ENCODE results near the gene RPS6KA4. TPM values are rescaled to one million over a fixed set of nuclear protein-coding genes. Genes with fewer than 3 reads are reported as not detected.

RPS6KA4 gene
- total RNA-seq, 1 donor from 2014 or later, result 39.3 TPM

DNA sequence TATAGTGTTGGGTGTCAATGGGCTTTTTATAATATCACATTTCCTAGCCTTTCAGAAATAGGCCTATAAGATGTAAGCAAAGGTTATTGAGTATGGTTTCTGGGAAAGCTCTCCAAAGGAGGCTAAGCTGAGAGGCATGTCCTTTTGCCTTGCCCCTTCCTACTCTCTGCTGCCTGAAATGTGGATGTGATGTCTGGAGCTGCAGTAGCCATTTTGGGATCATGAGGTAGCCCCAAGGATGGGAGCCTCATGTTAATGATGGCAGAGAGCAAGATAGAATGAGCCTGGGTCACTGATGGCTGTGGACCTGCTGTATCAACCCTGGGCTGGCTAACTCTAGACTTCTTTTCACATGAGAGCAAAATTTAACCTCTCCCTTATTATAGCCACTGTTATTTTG lies 29.0 kb downstream of the RPS6KA4 start:
- Histone ChIP-seq H3K36me3 (no peaks in the 10 kb centered on the region), H3K27me3 (no peaks in the 10 kb centered on the region), H3K4me3 (no peak overlapping the region), H3K9me3 (no peaks in the 10 kb centered on the region), H3K4me1 (no peaks in the 10 kb centered on the region), H3K27ac (no peak overlapping the region)
- intact Hi-C loops (cut with DNase I), result no loop called here
- TF ChIP-seq POLR2AphosphoS5 (IDR thresholded peaks at IDR 0.05; ENCODE audit: insufficient read depth in 1 of 2, low read depth in 1 of 2) (no peak), POLR2A (IDR thresholded peaks at IDR 0.05) (no peak)
- TF ChIP-seq, protein P1, sequence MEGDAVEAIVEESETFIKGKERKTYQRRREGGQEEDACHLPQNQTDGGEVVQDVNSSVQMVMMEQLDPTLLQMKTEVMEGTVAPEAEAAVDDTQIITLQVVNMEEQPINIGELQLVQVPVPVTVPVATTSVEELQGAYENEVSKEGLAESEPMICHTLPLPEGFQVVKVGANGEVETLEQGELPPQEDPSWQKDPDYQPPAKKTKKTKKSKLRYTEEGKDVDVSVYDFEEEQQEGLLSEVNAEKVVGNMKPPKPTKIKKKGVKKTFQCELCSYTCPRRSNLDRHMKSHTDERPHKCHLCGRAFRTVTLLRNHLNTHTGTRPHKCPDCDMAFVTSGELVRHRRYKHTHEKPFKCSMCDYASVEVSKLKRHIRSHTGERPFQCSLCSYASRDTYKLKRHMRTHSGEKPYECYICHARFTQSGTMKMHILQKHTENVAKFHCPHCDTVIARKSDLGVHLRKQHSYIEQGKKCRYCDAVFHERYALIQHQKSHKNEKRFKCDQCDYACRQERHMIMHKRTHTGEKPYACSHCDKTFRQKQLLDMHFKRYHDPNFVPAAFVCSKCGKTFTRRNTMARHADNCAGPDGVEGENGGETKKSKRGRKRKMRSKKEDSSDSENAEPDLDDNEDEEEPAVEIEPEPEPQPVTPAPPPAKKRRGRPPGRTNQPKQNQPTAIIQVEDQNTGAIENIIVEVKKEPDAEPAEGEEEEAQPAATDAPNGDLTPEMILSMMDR (IDR thresholded peaks at IDR 0.05), result no peak
- no peak for DNase-seq (ENCODE audit: extremely low spot score in 2 of 2)

GRCh38 chr11:64388894-64389293 lies 29.9 kb downstream of the RPS6KA4 start:
- intact Hi-C loops (cut with DNase I), result no loop called here
- no peaks in the 10 kb centered on the region for H3K36me3 ChIP-seq
- no peak overlapping the region for H3K4me3 ChIP-seq
- no peak for DNase-seq (ENCODE audit: extremely low spot score in 2 of 2)
- H3K27me3 ChIP-seq, result no peaks in the 10 kb centered on the region
- no peak overlapping the region for H3K27ac ChIP-seq
- no peaks in the 10 kb centered on the region for H3K4me1 ChIP-seq
- no peak for TF ChIP-seq POLR2AphosphoS5 (IDR thresholded peaks at IDR 0.05; ENCODE audit: insufficient read depth in 1 of 2, low read depth in 1 of 2)
- no peak for TF ChIP-seq POLR2A (IDR thresholded peaks at IDR 0.05)
- TF ChIP-seq, protein P1 (IDR thresholded peaks at IDR 0.05), result no peak
- no peaks in the 10 kb centered on the region for H3K9me3 ChIP-seq

- H3K27me3 ChIP-seq, result no peaks in the 10 kb centered on the region
- intact Hi-C loops (cut with DNase I), result no loop called here
- no peak overlapping the region for H3K27ac ChIP-seq
- no peaks in the 10 kb centered on the region for H3K4me1 ChIP-seq
- H3K4me3 ChIP-seq, result no peak overlapping the region
- TF ChIP-seq, protein P1 (IDR thresholded peaks at IDR 0.05), result no peak
- TF ChIP-seq POLR2A (IDR thresholded peaks at IDR 0.05) (no peak), POLR2AphosphoS5 (IDR thresholded peaks at IDR 0.05; ENCODE audit: insufficient read depth in 1 of 2, low read depth in 1 of 2) (no peak)
- H3K36me3 ChIP-seq, result no peaks in the 10 kb centered on the region
- no peak for DNase-seq (ENCODE audit: extremely low spot score in 2 of 2)
- H3K9me3 ChIP-seq, result no peaks in the 10 kb centered on the region
Measured at GRCh38 chr11:64389851-64390250, 30.9 kb downstream of the RPS6KA4 start.

GRCh38 chr11:64390558-64390957 lies 31.6 kb downstream of the RPS6KA4 start:
- no peaks in the 10 kb centered on the region for H3K36me3 ChIP-seq
- H3K27ac ChIP-seq, result no peak overlapping the region

DNA sequence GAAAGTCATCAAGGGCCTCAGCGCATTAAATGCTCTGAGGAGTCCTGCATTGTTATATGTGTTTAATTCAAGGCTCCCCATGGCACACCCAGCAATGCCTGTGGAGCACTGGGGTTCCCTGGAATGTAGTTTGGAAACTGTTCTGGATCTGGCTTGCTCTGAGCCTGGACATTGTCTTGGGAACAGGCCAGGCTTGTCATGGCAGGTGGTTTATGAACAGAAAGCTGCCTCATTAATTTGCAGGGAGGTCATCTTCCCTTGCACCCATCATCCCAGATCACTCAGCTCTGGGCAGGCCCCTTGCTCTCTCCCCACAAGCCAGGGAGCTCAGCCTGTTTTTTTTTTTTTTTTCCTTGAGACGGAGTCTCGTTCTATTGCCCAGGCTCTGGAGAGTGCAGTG lies 32.9 kb downstream of the RPS6KA4 start:
- Histone ChIP-seq H3K36me3 (no peaks in the 10 kb centered on the region), H3K9me3 (no peaks in the 10 kb centered on the region), H3K4me1 (no peaks in the 10 kb centered on the region), H3K27me3 (no peaks in the 10 kb centered on the region), H3K4me3 (no peak overlapping the region), H3K27ac (no peak overlapping the region)
- TF ChIP-seq, protein P1 (IDR thresholded peaks at IDR 0.05), result no peak
- TF ChIP-seq POLR2AphosphoS5 (IDR thresholded peaks at IDR 0.05; ENCODE audit: insufficient read depth in 1 of 2, low read depth in 1 of 2), result no peak
- TF ChIP-seq POLR2A (IDR thresholded peaks at IDR 0.05), result no peak
- intact Hi-C loops (cut with DNase I), result no loop called here
- no peak for DNase-seq (ENCODE audit: extremely low spot score in 2 of 2)

More at GRCh38 chr11:64390558-64390957, 31.6 kb downstream of the RPS6KA4 start:
- no peak for TF ChIP-seq POLR2AphosphoS5 (IDR thresholded peaks at IDR 0.05; ENCODE audit: insufficient read depth in 1 of 2, low read depth in 1 of 2)
- TF ChIP-seq POLR2A (IDR thresholded peaks at IDR 0.05), result no peak
- TF ChIP-seq, protein P1 (IDR thresholded peaks at IDR 0.05), result no peak
- no peaks in the 10 kb centered on the region for H3K9me3 ChIP-seq
- no peak for DNase-seq (ENCODE audit: extremely low spot score in 2 of 2)
- no peaks in the 10 kb centered on the region for H3K27me3 ChIP-seq
- H3K4me3 ChIP-seq, result no peak overlapping the region
- intact Hi-C loops (cut with DNase I), result no loop called here
- H3K4me1 ChIP-seq, result no peaks in the 10 kb centered on the region

Data from vagina (tissue), 2 donors.